Parathyroid adenoma (tissue), 2 donors: ENCODE results near the gene SPRYD7.

Experiments
- H2AFZ ChIP-seq: fragments of 300-600 bp; sonication (generic); one replicate; pipeline ENCODE4 v1.7.0; 2017; ENCODE audit warnings: antibody characterized with exemption, mild to moderate bottlenecking
- H3K27ac ChIP-seq: fragments of 300-600 bp; sonication (generic); one replicate; pipeline ENCODE4 v1.7.0; 2017
- H3K27me3 ChIP-seq: fragments of 300-600 bp; sonication (generic); one replicate; pipeline ENCODE4 v1.7.0; 2017; ENCODE audit warnings: low read length; ENCODE audit not compliant: control insufficient read depth, insufficient read depth
- H3K36me3 ChIP-seq: fragments of 300-600 bp; sonication (generic); one replicate; pipeline ENCODE4 v1.7.0; 2017; ENCODE audit warnings: low read length; ENCODE audit not compliant: control insufficient read depth, insufficient read depth
- H3K4me1 ChIP-seq: fragments of 300-600 bp; sonication (generic); one replicate; pipeline ENCODE4 v1.7.0; 2017; ENCODE audit warnings: control low read depth
- H3K4me2 ChIP-seq: fragments of 300-600 bp; sonication (generic); one replicate; pipeline ENCODE4 v1.7.0; 2017; ENCODE audit warnings: low read length
- H3K4me3 ChIP-seq: fragments of 300-600 bp; sonication (generic); one replicate; pipeline ENCODE4 v1.7.0; 2017; ENCODE audit warnings: low read depth, low read length
- H3K79me2 ChIP-seq: fragments of 300-600 bp; sonication (generic); one replicate; pipeline ENCODE4 v1.7.0; 2017; ENCODE audit warnings: control low read depth
- H3K9ac ChIP-seq: fragments of 300-600 bp; sonication (generic); one replicate; pipeline ENCODE4 v1.7.0; 2017; ENCODE audit warnings: mild to moderate bottlenecking
- H3K9me3 ChIP-seq: fragments of 300-600 bp; sonication (generic); one replicate; pipeline ENCODE4 v1.7.0; 2017; ENCODE audit warnings: low read length; ENCODE audit not compliant: control insufficient read depth
- TF ChIP-seq, protein P1 (sequence below): fragments of 300-600 bp; sonication (generic); IDR thresholded peaks from one replicate; pipeline ENCODE4 v1.7.0; 2017; ENCODE audit warnings: antibody characterized with exemption, mild to moderate bottlenecking
- donor health status: primary hyperparathyroidism.

SPRYD7 gene

GRCh38 chr13:49869519-49869918, 66.6 kb downstream of the SPRYD7 start:
- Histone ChIP-seq H3K4me3 (no peak overlapping the region), H3K27me3 (no peaks in the 10 kb centered on the region), H3K79me2 (no peaks in the 10 kb centered on the region), H2AFZ (no peak overlapping the region), H3K9ac (no peak overlapping the region), H3K9me3 (no peaks in the 10 kb centered on the region), H3K36me3 (no peaks in the 10 kb centered on the region), H3K27ac (no peak overlapping the region), H3K4me2 (no peak overlapping the region), H3K4me1 (no peaks in the 10 kb centered on the region)
- TF ChIP-seq, protein P1, sequence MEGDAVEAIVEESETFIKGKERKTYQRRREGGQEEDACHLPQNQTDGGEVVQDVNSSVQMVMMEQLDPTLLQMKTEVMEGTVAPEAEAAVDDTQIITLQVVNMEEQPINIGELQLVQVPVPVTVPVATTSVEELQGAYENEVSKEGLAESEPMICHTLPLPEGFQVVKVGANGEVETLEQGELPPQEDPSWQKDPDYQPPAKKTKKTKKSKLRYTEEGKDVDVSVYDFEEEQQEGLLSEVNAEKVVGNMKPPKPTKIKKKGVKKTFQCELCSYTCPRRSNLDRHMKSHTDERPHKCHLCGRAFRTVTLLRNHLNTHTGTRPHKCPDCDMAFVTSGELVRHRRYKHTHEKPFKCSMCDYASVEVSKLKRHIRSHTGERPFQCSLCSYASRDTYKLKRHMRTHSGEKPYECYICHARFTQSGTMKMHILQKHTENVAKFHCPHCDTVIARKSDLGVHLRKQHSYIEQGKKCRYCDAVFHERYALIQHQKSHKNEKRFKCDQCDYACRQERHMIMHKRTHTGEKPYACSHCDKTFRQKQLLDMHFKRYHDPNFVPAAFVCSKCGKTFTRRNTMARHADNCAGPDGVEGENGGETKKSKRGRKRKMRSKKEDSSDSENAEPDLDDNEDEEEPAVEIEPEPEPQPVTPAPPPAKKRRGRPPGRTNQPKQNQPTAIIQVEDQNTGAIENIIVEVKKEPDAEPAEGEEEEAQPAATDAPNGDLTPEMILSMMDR = no peak

GRCh38 chr13:49867834-49868233, 68.3 kb downstream of the SPRYD7 start:
- Histone ChIP-seq H2AFZ (no peak overlapping the region), H3K4me2 (no peak overlapping the region), H3K4me3 (no peak overlapping the region), H3K27me3 (no peaks in the 10 kb centered on the region), H3K9me3 (no peaks in the 10 kb centered on the region), H3K27ac (no peak overlapping the region), H3K36me3 (no peaks in the 10 kb centered on the region), H3K79me2 (no peaks in the 10 kb centered on the region), H3K4me1 (no peaks in the 10 kb centered on the region), H3K9ac (no peak overlapping the region)
- TF ChIP-seq, protein P1 = no peak

GRCh38 chr13:49865218-49865617, 70.9 kb downstream of the SPRYD7 start:
- TF ChIP-seq, protein P1 = no peak
- no peaks in the 10 kb centered on the region for H3K79me2 ChIP-seq
- no peak overlapping the region for H3K9ac ChIP-seq
- no peak overlapping the region for H3K4me3 ChIP-seq
- H3K4me1 ChIP-seq = no peaks in the 10 kb centered on the region
- H3K27me3 ChIP-seq = no peaks in the 10 kb centered on the region
- no peak overlapping the region for H3K27ac ChIP-seq
- no peak overlapping the region for H3K4me2 ChIP-seq
- no peaks in the 10 kb centered on the region for H3K9me3 ChIP-seq
- H3K36me3 ChIP-seq = no peaks in the 10 kb centered on the region
- no peak overlapping the region for H2AFZ ChIP-seq

DNA sequence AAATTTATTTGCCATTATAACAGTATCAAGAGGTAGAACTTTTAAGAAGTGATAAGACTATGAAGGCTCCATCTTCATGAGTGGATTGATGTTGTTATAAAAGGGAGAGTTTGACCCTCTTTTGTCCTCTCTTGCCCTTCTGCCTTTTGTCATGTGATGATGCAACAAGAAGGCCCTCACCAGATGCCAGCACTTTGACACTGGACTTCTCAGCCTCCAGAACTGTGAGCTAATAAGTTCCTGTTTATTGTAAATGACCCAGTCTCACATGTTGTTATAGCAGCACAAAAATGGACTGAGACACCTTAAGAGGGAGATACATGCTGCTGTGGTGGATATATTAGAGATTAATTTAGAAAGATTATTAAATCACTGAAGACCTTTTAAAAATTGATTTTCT, 71.6 kb downstream of the SPRYD7 start:
- TF ChIP-seq, protein P1 = no peak
- no peak overlapping the region for H3K4me3 ChIP-seq
- H3K4me2 ChIP-seq = no peak overlapping the region
- no peak overlapping the region for H3K27ac ChIP-seq
- no peaks in the 10 kb centered on the region for H3K9me3 ChIP-seq
- no peak overlapping the region for H2AFZ ChIP-seq
- H3K79me2 ChIP-seq = no peaks in the 10 kb centered on the region
- H3K36me3 ChIP-seq = no peaks in the 10 kb centered on the region
- no peaks in the 10 kb centered on the region for H3K27me3 ChIP-seq
- H3K4me1 ChIP-seq = no peaks in the 10 kb centered on the region
- no peak overlapping the region for H3K9ac ChIP-seq
